Transverse colon (tissue), 4 donors: ENCODE data around the gene WWOX. TPM values are rescaled to one million over a fixed set of nuclear protein-coding genes. Genes with fewer than 3 reads are reported as not detected.

ENCODE experiments used
- DNase-seq: peaks from one replicate; pipeline ENCODE4 v3.0.0-alpha.2; 2019
- H3K27ac ChIP-seq, 4 donors: fragments of 200-600 bp; sonication (generic); 2 replicates each; pipeline ENCODE4 v1.5.1; 2016 to 2018; ENCODE audit warnings: inconsistent platforms in 4 of 4
- H3K27me3 ChIP-seq: fragments of 200-600 bp; sonication (generic); 2 replicates; pipeline ENCODE4 v1.5.1; 2017; ENCODE audit warnings: inconsistent platforms
- H3K36me3 ChIP-seq, 4 donors: fragments of 200-600 bp; sonication (generic); 2 replicates each; pipeline ENCODE4 v1.5.1; 2017 to 2019; ENCODE audit warnings: inconsistent platforms in 4 of 4
- H3K4me1 ChIP-seq, 4 donors: fragments of 200-600 bp; sonication (generic); 2 replicates each; pipeline ENCODE4 v1.5.1; 2017 to 2020; ENCODE audit warnings: inconsistent platforms in 4 of 4
- H3K4me3 ChIP-seq, 4 donors: fragments of 200-600 bp; sonication (generic); 1 replicate in 1 of 4; 2 replicates in 3 of 4; pipeline versions ENCODE4 v1.5.1 to v1.6.1; 2017 to 2019; ENCODE audit warnings: inconsistent platforms in 4 of 4
- H3K9me3 ChIP-seq, 2 donors: fragments of 200-600 bp; sonication (generic); 2 replicates each; pipeline ENCODE4 v1.5.1; 2017 to 2019; ENCODE audit warnings: inconsistent platforms in 2 of 2
- EP300 ChIP-seq: sonication (generic); formaldehyde crosslinking; IDR thresholded peaks from one replicate; pipeline ENCODE4 v1.6.1; 2017; ENCODE audit warnings: antibody characterized with exemption, low read depth
- POLR2A ChIP-seq: fragments of 450-650 bp; IDR thresholded peaks from one replicate; pipeline ENCODE4 v1.6.1; 2016; ENCODE audit warnings: antibody characterized with exemption, mild to moderate bottlenecking, moderate library complexity
- POLR2AphosphoS5 ChIP-seq, 3 donors: sonication (generic); formaldehyde crosslinking; IDR thresholded peaks; one replicate each; pipeline ENCODE4 v1.6.1; 2016; ENCODE audit warnings: antibody characterized with exemption in 3 of 3
- WGBS, 2 donors: methylation state at CpG; one replicate each; pipeline ENCODE4 v1.1.5; 2018; ENCODE audit warnings: low coverage in 1 of 2; 5-methylcytosine and 5-hydroxymethylcytosine counted together
- in situ Hi-C, 4 donors: fragments of 200-750 bp; cut with MboI; loops; one replicate each; pipeline versions ENCODE4 v1.15.0 to v1.15.1; 2017; ENCODE audit warnings: low sequenced_read_pairs in 3 of 4, low pct_ligation_motif_present in 1 of 4, low pct_unique_long_range_greater_than_20kb in 1 of 4
- intact Hi-C: fragments of 100-400 bp; cut with DNase I; formaldehyde crosslinking; loops from one replicate; pipeline ENCODE4 v1.15.1; 2023; ENCODE audit warnings: low total_unique reads
- total RNA-seq, 4 donors: library from RNA; depleted of rRNA; stranded (reverse); fragments of >200 nt; gene quantifications; one replicate each; pipeline ENCODE4 v1.1.0, GENCODE V29; 2016
- TF ChIP-seq, protein P1 (sequence below), 5 experiments: fragments of 200-600 bp in 3 of 5; fragments of 450-650 bp in 2 of 5; sonication (generic) in 3 of 5; IDR thresholded peaks; 1 replicate in 2 of 5; 2 replicates in 3 of 5; pipeline ENCODE4 v1.5.1; 2016 to 2017; ENCODE audit warnings: antibody characterized with exemption in 5 of 5, inconsistent platforms in 3 of 5, mild to moderate bottlenecking in 2 of 5, moderate library complexity in 1 of 5

WWOX gene
- total RNA-seq, 4 donors from 2014 or later, result 11.2 to 53.8 (median 24.8) TPM

DNA sequence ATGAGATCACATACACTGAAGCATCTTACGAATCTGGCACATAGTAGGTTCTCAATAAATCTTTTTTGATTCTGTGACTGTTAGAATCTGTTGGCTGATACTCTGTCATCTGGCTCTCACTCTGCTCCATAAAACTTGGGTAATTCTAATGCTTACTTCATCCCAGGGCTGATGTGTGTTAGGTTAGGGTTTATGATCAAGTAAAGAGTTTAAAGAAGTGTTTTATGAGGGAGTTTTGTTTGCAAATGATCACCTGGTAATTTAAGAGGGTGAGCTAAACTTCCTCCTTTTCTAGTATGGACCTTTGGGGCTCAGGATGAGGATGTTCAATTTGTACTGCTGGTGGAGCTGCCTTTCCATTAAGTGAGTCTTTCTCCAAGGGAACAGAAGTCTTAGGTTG, 364.1 kb downstream of the WWOX start:
- TF ChIP-seq, protein P1, sequence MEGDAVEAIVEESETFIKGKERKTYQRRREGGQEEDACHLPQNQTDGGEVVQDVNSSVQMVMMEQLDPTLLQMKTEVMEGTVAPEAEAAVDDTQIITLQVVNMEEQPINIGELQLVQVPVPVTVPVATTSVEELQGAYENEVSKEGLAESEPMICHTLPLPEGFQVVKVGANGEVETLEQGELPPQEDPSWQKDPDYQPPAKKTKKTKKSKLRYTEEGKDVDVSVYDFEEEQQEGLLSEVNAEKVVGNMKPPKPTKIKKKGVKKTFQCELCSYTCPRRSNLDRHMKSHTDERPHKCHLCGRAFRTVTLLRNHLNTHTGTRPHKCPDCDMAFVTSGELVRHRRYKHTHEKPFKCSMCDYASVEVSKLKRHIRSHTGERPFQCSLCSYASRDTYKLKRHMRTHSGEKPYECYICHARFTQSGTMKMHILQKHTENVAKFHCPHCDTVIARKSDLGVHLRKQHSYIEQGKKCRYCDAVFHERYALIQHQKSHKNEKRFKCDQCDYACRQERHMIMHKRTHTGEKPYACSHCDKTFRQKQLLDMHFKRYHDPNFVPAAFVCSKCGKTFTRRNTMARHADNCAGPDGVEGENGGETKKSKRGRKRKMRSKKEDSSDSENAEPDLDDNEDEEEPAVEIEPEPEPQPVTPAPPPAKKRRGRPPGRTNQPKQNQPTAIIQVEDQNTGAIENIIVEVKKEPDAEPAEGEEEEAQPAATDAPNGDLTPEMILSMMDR (IDR thresholded peaks at IDR 0.05), result no peak
- peak in 1 of 3 donors; percentile 13 for TF ChIP-seq POLR2AphosphoS5 (IDR thresholded peaks at IDR 0.05)
- Histone ChIP-seq H3K4me1 (peaks cover 0 to 44% (median 29%) of the 10 kb centered on the region in 4 donors), H3K36me3 (peaks cover 0 to 1% (median 0%) of the 10 kb centered on the region in 4 donors), H3K4me3 (no peak overlapping the region), H3K27ac (peak overlapping the region in 1 of 4 donors; percentile 77), H3K27me3 (no peaks in the 10 kb centered on the region), H3K9me3 (no peaks in the 10 kb centered on the region)
- no peak for DNase-seq
- 10 to 52% methylated on average over 1 of the region's 1 CpG for WGBS, 2 donors
- intact Hi-C loops, result no loop called here
- in situ Hi-C loops, result no loop called here

GRCh38 chr16:78464833-78465232, 365.4 kb downstream of the WWOX start:
- Histone ChIP-seq H3K36me3 (peaks cover 0 to 1% (median 0%) of the 10 kb centered on the region in 4 donors), H3K9me3 (no peaks in the 10 kb centered on the region), H3K27me3 (no peaks in the 10 kb centered on the region), H3K27ac (no peak overlapping the region), H3K4me1 (peaks cover 0 to 38% (median 27%) of the 10 kb centered on the region in 4 donors), H3K4me3 (no peak overlapping the region)
- in situ Hi-C loops, result no loop called here
- TF ChIP-seq, protein P1 (IDR thresholded peaks at IDR 0.05), result no peak
- TF ChIP-seq POLR2AphosphoS5 (IDR thresholded peaks at IDR 0.05) (no peak), POLR2A (no peak), EP300 (no peak)
- 89% methylated on average over 3 of the region's 3 CpGs for WGBS, 2 donors
- no peak for DNase-seq
- intact Hi-C loops, result no loop called here

- DNase-seq, result no peak
- Histone ChIP-seq H3K4me1 (peaks cover 0 to 29% (median 21%) of the 10 kb centered on the region in 4 donors), H3K27ac (no peak overlapping the region), H3K36me3 (peaks cover 0 to 1% (median 0%) of the 10 kb centered on the region in 4 donors), H3K4me3 (no peak overlapping the region), H3K9me3 (no peaks in the 10 kb centered on the region), H3K27me3 (no peaks in the 10 kb centered on the region)
- in situ Hi-C loops, result no loop called here
- intact Hi-C loops, result no loop called here
- TF ChIP-seq POLR2A (no peak), POLR2AphosphoS5 (IDR thresholded peaks at IDR 0.05) (no peak), EP300 (no peak)
- TF ChIP-seq, protein P1 (IDR thresholded peaks at IDR 0.05), result no peak
- WGBS, 2 donors, result 94 to 95% methylated on average over 5 to 6 of the region's 6 CpGs
Observed at GRCh38 chr16:78465730-78466129, 366.3 kb downstream of the WWOX start.

GRCh38 chr16:78469787-78470186, 370.3 kb downstream of the WWOX start:
- intact Hi-C loops, result no loop called here
- H3K27ac ChIP-seq, result no peak overlapping the region
- H3K9me3 ChIP-seq, result no peaks in the 10 kb centered on the region
- H3K4me3 ChIP-seq, result no peak overlapping the region
- WGBS, 2 donors, result 79 to 100% methylated on average over 1 to 4 of the region's 4 CpGs
- TF ChIP-seq POLR2AphosphoS5 (IDR thresholded peaks at IDR 0.05) (no peak), EP300 (no peak), POLR2A (no peak)
- TF ChIP-seq, protein P1 (IDR thresholded peaks at IDR 0.05), result no peak
- H3K36me3 ChIP-seq, result peaks cover 0 to 1% (median 0%) of the 10 kb centered on the region in 4 donors
- no peak for DNase-seq
- no peaks in the 10 kb centered on the region for H3K27me3 ChIP-seq
- no peaks in the 10 kb centered on the region for H3K4me1 ChIP-seq
- in situ Hi-C loops, result no loop called here
